Kasumi-1 (cell line): Measurements from ENCODE around the gene NAT8L.
"Not testable (repeated sequence)": the region's sequence is repeated elsewhere in the genome, so short reads cannot be mapped to it uniquely, and the experiment has no call there.

Experiments used
- DNase-seq, 2 experiments: peaks; one replicate each; lab custom pipeline; 2025; lab: John Stamatoyannopoulos, UW

Gene NAT8L

GRCh38 chr4:2059046-2059725 lies at the start of gene NAT8L:
TSS of gene NAT8L (plus strand) at chr4:2059327. CDS start at chr4:2059512, 185 bp downstream.
- peak; percentile 48 to 59 for DNase-seq

- DNase-seq, result peak; percentile 46 to 53
Measured at GRCh38 chr4:2009651-2010233, 49.4 kb upstream of the NAT8L start.

GRCh38 chr4:2011583-2011982 lies 47.5 kb upstream of the NAT8L start:
- DNase-seq, result no peak

GRCh38 chr4:2015008-2015407 lies 44.1 kb upstream of the NAT8L start:
- no peak for DNase-seq

GRCh38 chr4:2021358-2022018 lies 37.6 kb upstream of the NAT8L start:
- DNase-seq, result not testable (repeated sequence)

- no peak for DNase-seq
Measured at GRCh38 chr4:2024683-2025082, 34.4 kb upstream of the NAT8L start.

GRCh38 chr4:2025817-2026216 lies 33.3 kb upstream of the NAT8L start:
- no peak for DNase-seq

GRCh38 chr4:2027120-2027519 lies 32.0 kb upstream of the NAT8L start:
- DNase-seq, result not testable (repeated sequence)

GRCh38 chr4:2031161-2031560 lies 28.0 kb upstream of the NAT8L start:
- DNase-seq, result not testable (repeated sequence)

GRCh38 chr4:2036327-2036726 lies 22.8 kb upstream of the NAT8L start:
- DNase-seq, result no peak

- peak; percentile 17 to 28 for DNase-seq
Measured at GRCh38 chr4:2036866-2037265, 22.3 kb upstream of the NAT8L start.

- DNase-seq, result no peak
Measured at GRCh38 chr4:2040391-2041238, 18.5 kb upstream of the NAT8L start.

GRCh38 chr4:2041239-2042130 lies 17.6 kb upstream of the NAT8L start:
- DNase-seq, result peak; percentile 45 to 74

- no peak for DNase-seq
Measured at GRCh38 chr4:2042204-2042946, 16.8 kb upstream of the NAT8L start.

- no peak for DNase-seq
Measured at GRCh38 chr4:2042947-2043395, 16.2 kb upstream of the NAT8L start.

GRCh38 chr4:2043396-2044118 lies 15.6 kb upstream of the NAT8L start:
- DNase-seq, result no peak

GRCh38 chr4:2044119-2044485 lies 15.0 kb upstream of the NAT8L start:
- no peak for DNase-seq

GRCh38 chr4:2044542-2045517 lies 14.3 kb upstream of the NAT8L start:
- no peak for DNase-seq

- no peak for DNase-seq
Measured at GRCh38 chr4:2045518-2045951, 13.6 kb upstream of the NAT8L start.
